K562 (cell line): ENCODE results near the gene PRRC2B. TPM values are rescaled to one million over a fixed set of nuclear protein-coding genes. Genes with fewer than 3 reads are reported as not detected.

Experiments used
- ATAC-seq: fragments of 200-7000 bp; cut with Tn5 transposase; 3 replicates; pipeline ENCODE4 v1.9.1; 2020; ENCODE audit warnings: moderate library complexity
- BruUV-seq: library from RNA; stranded (reverse); fragments of 400-500 nt; replicated peaks from 2 replicates; lab custom pipeline; 2021; lab: Mats Ljungman, UMichigan
- CTCF ChIA-PET: fragments of 300-600 bp; formaldehyde crosslinking; extraction: SDS; loops from one replicate; lab custom pipeline; 2021; ENCODE audit warnings: low intra/inter-chr PET ratio; lab: Yijun Ruan, JAX
- POLR2A ChIA-PET: fragments of 300-600, 350-650 bp; sonication (Branson Sonifier 250); formaldehyde crosslinking; extraction: SDS; loops from one replicate; lab custom pipeline; 2021; ENCODE audit warnings: antibody characterized with exemption, inconsistent platforms; lab: Yijun Ruan, JAX
- DNase-seq, 4 experiments: peaks; one replicate each; pipeline versions ENCODE4 v3.0.0 to v3.0.0-alpha.2; 2011 to 2018; ENCODE audit warnings: low spot score in 3 of 4, mixed read lengths in 3 of 4; ENCODE audit errors: extremely low read depth in 1 of 4
- FAIRE-seq: peaks from 2 replicates; lab custom pipeline; 2011; peaks lifted over from hg19 to GRCh38; lab: Jason Lieb, UNC
- H2AFZ ChIP-seq: 2 replicates; pipeline ENCODE4 v1.6.0; 2011; ENCODE audit warnings: low read depth, low read length, control low read depth, inconsistent platforms
- H3K27ac ChIP-seq: fragments of 200-600 bp; 3 replicates; pipeline ENCODE4 v1.8.0; 2011; ENCODE audit warnings: low read depth, mild to moderate bottlenecking, control low read depth, inconsistent platforms, low read length, moderate library complexity, mixed read lengths; ENCODE audit errors: extremely low read depth
- H3K27me3 ChIP-seq, 2 experiments: fragments of 300-600 bp in 1 of 2; 2 replicates in 1 of 2; 3 replicates in 1 of 2; pipeline versions ENCODE4 v1.6.0 to v1.8.0; 2011; ENCODE audit warnings: inconsistent platforms in 2 of 2, low read length in 2 of 2, mild to moderate bottlenecking in 1 of 2, mixed read lengths in 1 of 2, moderate library complexity in 1 of 2; ENCODE audit not compliant: control insufficient read depth in 2 of 2, insufficient read depth in 2 of 2
- H3K36me3 ChIP-seq: fragments of 300-600 bp; 3 replicates; pipeline ENCODE4 v1.8.0; 2011; ENCODE audit warnings: mild to moderate bottlenecking, low read length, inconsistent platforms; ENCODE audit not compliant: control insufficient read depth, insufficient read depth
- H3K4me1 ChIP-seq, 2 experiments: fragments of 200-600 bp in 1 of 2; replicated peaks in 1 of 2; 2 replicates in 1 of 2; 3 replicates in 1 of 2; pipeline versions ENCODE4 v1.5.1 to v1.8.0; 2011; ENCODE audit warnings: inconsistent platforms in 2 of 2, low read length in 2 of 2, mild to moderate bottlenecking in 1 of 2, mixed read lengths in 1 of 2, moderate library complexity in 1 of 2; ENCODE audit not compliant: control insufficient read depth in 2 of 2, insufficient read depth in 2 of 2
- H3K4me2 ChIP-seq: 2 replicates; pipeline ENCODE4 v1.6.1; 2011; ENCODE audit warnings: low read length, control low read depth, inconsistent platforms, mixed read lengths; ENCODE audit not compliant: insufficient read depth
- H3K4me3 ChIP-seq: fragments of 200-600 bp; sonication (generic), shearing (Covaris generic); 2 replicates; pipeline ENCODE4 v1.5.1; 2016; ENCODE audit warnings: control low read depth, inconsistent platforms
- H3K79me2 ChIP-seq: fragments of 200-600 bp; 3 replicates; pipeline ENCODE4 v1.8.0; 2011; ENCODE audit warnings: low read length, inconsistent platforms; ENCODE audit not compliant: control insufficient read depth, insufficient read depth
- H3K9ac ChIP-seq, 2 experiments: 2 replicates each; pipeline versions ENCODE4 v1.6.0 to v1.6.1; 2011; ENCODE audit warnings: low read depth in 2 of 2, low read length in 2 of 2, control low read depth in 1 of 2, inconsistent platforms in 1 of 2, mild to moderate bottlenecking in 1 of 2, mixed read lengths in 1 of 2; ENCODE audit not compliant: insufficient read depth in 1 of 2
- H3K9me1 ChIP-seq: one replicate; pipeline ENCODE4 v1.6.0; 2011; ENCODE audit warnings: inconsistent platforms, mild to moderate bottlenecking, low read length, moderate library complexity; ENCODE audit not compliant: control insufficient read depth, insufficient read depth
- H3K9me3 ChIP-seq: replicated peaks from 2 replicates; pipeline ENCODE4 v1.5.1; 2011; ENCODE audit warnings: low read depth, low read length, inconsistent platforms; ENCODE audit not compliant: control insufficient read depth, insufficient read depth
- H4K20me1 ChIP-seq: replicated peaks from 2 replicates; pipeline ENCODE4 v1.6.1; 2011; ENCODE audit warnings: low read length, inconsistent platforms, mixed read lengths; ENCODE audit not compliant: control insufficient read depth, insufficient read depth
- WGBS: fragments of 100-300 bp; shearing (Covaris generic); methylation state at CpG from one replicate; pipeline ENCODE4 v1.1.6; 2016; ENCODE audit warnings: low coverage, mixed read lengths; ENCODE audit not compliant: insufficient coverage; ENCODE audit errors: missing lambda C conversion rate; 5-methylcytosine and 5-hydroxymethylcytosine counted together
- in situ Hi-C: fragments of 300-500 bp; cut with MboI; formaldehyde crosslinking; loops from 4 replicates; pipeline ENCODE4 v1.15.0; 2018; ENCODE audit warnings: inconsistent platforms, mixed read lengths
- intact Hi-C: fragments of 100-400 bp; cut with micrococcal nuclease; formaldehyde crosslinking; loops from 2 replicates; pipeline ENCODE4 v1.14.2; 2022
- polyA plus RNA-seq, 8 experiments: library from polyadenylated mRNA; depleted of rRNA in 4 of 8; stranded (reverse) in 5 of 8; unstranded in 3 of 8; fragments of >200 nt; fragmentation: Nextera tagmentation in 2 of 8; fragmentation: Illumina TruSeq in 1 of 8; extraction: Ambion mirVana in 2 of 8; extraction: Trizol in 1 of 8; gene quantifications; 2 replicates each; pipeline versions ENCODE4 v1.2.1 to v1.2.3, GENCODE V29; 2011 to 2014; ENCODE audit warnings: inconsistent platforms in 1 of 8, missing spikeins in 1 of 8
- total RNA-seq, 7 experiments: library from RNA; depleted of rRNA in 6 of 7; stranded (reverse); fragments of >200 nt in 6 of 7; fragmentation: Illumina TruSeq in 2 of 7; extraction: Trizol in 2 of 7; gene quantifications; 2 replicates each; pipeline versions ENCODE4 v1.2.1 to v1.2.3, GENCODE V29; 2011 to 2021; ENCODE audit warnings: low replicate concordance in 1 of 7
- TF ChIP-seq, protein P1 (sequence below): fragments of 450-650 bp; conservative IDR thresholded peaks from 2 replicates; pipeline ENCODE4 v1.6.1; 2016; ENCODE audit warnings: missing genetic modification characterization, low read depth, mild to moderate bottlenecking, control low read depth, missing compliant biosample characterization
- TF ChIP-seq, protein P2 (sequence below): fragments of 250-450 bp; sonication (Bioruptor Pico); IDR thresholded peaks from 2 replicates; pipeline ENCODE4 v1.5.1; 2021; ENCODE audit warnings: mild to moderate bottlenecking
- TF ChIP-seq, protein P3 (sequence below): fragments of 250-450 bp; sonication (Bioruptor Pico); IDR thresholded peaks from 2 replicates; pipeline ENCODE4 v1.8.0; 2021; ENCODE audit warnings: moderate library complexity, mild to moderate bottlenecking, inconsistent platforms

The PRRC2B gene
- total and polyA plus RNA-seq, 9 of the 15 experiments (the other 6 are each of a cell fraction or from before 2014, with no cell fraction given): 0.34 to 125 (median 30.9) TPM

DNA sequence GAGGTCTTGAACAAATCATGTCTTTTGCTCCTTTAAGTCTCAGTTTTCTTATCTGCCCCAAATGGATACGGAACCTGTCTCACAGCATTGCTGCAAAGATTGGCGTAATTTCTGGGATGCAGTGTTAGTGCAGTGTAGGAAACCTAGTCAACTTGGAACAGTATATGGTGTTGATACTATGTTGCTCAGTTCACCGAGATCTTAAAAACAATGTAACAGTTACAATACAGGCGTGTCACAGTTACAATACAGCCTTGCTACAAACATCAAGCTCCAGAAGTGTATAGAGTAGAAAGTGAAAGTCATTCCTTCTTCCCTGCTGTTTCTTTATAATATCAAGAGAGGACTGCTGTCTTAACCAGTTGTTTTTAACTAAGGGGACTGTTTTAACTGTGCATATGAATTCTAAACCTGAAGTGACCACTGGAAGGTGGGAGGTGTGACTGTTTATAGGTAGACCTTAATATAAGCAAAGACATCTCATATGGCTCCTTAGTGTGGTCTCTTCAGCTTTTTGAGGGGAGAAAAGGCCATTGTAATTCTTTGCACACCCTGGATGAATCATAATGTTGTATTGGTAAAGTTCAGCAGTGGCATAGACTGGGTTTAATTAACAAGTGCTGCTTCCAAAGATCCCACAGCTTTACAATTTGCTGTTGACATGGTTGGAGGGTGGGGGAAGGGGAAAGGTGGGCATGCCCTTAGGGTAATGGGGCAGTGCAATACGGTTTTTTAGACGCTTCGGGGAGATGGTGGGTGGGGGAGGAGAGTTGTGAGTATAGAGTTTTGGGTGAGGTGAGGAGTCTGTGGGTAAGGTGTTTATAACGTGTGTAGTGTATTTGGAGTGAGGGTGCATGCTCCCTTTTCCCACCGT lies 12.9 kb downstream of the PRRC2B start:
- H3K36me3 ChIP-seq: peaks cover 26% of the 10 kb centered on the region; the same call in 2 of the 3 replicates
- DNase-seq: peak in 3 of 4 experiments; percentile 8 to 9 (median 8)

More for the DNA sequence above, 12.9 kb downstream of the PRRC2B start:
- CTCF ChIA-PET: interaction anchor here (1.4 kb wide), 1 partner anchor 57 kb away, joined by 8 read pairs; no protein-coding TSS in a partner anchor
- FAIRE-seq: no peak
- Histone ChIP-seq H3K4me2 (peak overlapping the region; percentile 49), H3K9me1 (peaks cover 13% of the 10 kb centered on the region), H3K4me1 (peaks cover 39 to 40% of the 10 kb centered on the region in 2 experiments; a peak in 4 of 5 replicates), H3K79me2 (peaks cover 98% of the 10 kb centered on the region), H3K9ac (peak overlapping the region in 1 of 2 experiments; percentile 54; a peak in 2 of 4 replicates), H3K27ac (peak overlapping the region; percentile 1; the same call in 1 of the 3 replicates), H4K20me1 (peaks cover 79% of the 10 kb centered on the region), H2AFZ (no peak overlapping the region), H3K27me3 (no peaks in the 10 kb centered on the region), H3K9me3 (no peaks in the 10 kb centered on the region), H3K4me3 (no peak overlapping the region)
- WGBS: 44% methylated on average over 9 of the region's 9 CpGs
- BruUV-seq: no TSS peak
- peak; percentile 15 for ATAC-seq
- intact Hi-C loops: loop anchor here (5.0 kb wide), 1 partner anchor 54 kb away; no protein-coding TSS in a partner anchor
- in situ Hi-C loops: no loop called here
- TF ChIP-seq, protein P1, sequence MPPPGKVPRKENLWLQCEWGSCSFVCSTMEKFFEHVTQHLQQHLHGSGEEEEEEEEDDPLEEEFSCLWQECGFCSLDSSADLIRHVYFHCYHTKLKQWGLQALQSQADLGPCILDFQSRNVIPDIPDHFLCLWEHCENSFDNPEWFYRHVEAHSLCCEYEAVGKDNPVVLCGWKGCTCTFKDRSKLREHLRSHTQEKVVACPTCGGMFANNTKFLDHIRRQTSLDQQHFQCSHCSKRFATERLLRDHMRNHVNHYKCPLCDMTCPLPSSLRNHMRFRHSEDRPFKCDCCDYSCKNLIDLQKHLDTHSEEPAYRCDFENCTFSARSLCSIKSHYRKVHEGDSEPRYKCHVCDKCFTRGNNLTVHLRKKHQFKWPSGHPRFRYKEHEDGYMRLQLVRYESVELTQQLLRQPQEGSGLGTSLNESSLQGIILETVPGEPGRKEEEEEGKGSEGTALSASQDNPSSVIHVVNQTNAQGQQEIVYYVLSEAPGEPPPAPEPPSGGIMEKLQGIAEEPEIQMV (tag): no peak
- TF ChIP-seq, protein P2, sequence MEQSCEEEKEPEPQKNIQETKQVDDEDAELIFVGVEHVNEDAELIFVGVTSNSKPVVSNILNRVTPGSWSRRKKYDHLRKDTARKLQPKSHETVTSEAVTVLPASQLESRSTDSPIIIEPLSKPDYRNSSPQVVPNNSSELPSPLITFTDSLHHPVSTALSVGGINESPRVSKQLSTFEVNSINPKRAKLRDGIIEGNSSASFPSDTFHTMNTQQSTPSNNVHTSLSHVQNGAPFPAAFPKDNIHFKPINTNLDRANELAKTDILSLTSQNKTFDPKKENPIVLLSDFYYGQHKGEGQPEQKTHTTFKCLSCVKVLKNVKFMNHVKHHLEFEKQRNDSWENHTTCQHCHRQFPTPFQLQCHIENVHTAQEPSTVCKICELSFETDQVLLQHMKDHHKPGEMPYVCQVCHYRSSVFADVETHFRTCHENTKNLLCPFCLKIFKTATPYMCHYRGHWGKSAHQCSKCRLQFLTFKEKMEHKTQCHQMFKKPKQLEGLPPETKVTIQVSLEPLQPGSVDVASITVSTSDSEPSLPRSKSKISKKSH (CRISPR knock-in tag): no peak
- TF ChIP-seq, protein P3, sequence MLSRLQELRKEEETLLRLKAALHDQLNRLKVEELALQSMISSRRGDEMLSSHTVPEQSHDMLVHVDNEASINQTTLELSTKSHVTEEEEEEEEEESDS (CRISPR knock-in tag): no peak
- TF ChIP-seq, all 486 proteins: peak for 0
- POLR2A ChIA-PET: interaction anchor here (1.3 to 4.9 kb wide), 5 partner anchors 10 to 254 kb away, joined by 3 to 78 read pairs (median 8); no protein-coding TSS in a partner anchor
